ENCODE data around the gene GATB.

DNA sequence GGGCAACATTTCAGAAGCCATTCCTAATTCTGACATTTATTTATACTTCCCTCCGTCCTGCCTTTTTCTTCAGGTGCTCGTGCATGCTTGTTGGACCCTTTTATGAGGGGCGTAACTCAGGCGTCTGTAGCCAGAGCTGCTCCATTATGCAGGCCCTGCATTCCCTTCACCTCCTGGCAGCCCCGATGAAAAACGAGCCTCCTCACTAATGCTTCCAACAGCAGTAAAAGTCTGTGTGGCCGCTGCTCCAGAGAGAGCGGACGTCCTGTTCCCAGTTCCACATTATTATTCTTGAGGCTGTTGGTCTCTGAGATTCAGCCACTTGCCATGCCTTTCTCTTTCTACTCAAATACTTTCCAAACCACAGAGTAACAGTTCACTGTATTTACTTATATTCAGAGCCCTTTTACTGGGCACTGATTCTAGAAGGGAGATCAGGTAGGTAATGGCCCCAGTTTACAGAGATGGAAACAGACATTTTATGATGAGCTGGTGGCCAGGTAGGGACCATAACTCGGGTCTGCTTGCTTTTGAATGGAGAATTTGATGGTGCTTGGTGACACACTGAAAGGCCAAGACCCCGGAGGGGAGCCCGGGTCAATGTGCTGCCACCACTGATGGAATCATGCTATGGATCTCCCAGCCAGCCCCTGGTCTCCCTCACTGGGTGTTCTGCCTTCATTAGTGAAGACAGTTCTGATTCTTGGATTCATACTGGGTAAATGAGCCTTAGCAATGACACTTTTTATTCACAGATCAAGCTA, 101.0 kb downstream of the GATB start:
- TF ChIP-seq POLR2A (IDR thresholded peaks at IDR 0.05): no peak
- TF ChIP-seq CTCF (IDR thresholded peaks at IDR 0.05): no peak

Data from heart left ventricle (tissue), 13 donors.